Gastroesophageal sphincter (tissue), 4 donors: Measurements from ENCODE around the gene TSSK3. TPM values are rescaled to one million over a fixed set of nuclear protein-coding genes. Genes with fewer than 3 reads are reported as not detected.
"Not testable (repeated sequence)": the region's sequence is repeated elsewhere in the genome, so short reads cannot be mapped to it uniquely, and the experiment has no call there.

Source experiments
- ATAC-seq: fragments of 150-250 bp; one replicate; pipeline ENCODE4 v1.9.1; 2016; ENCODE audit warnings: mild to moderate bottlenecking, moderate library complexity
- H3K27ac ChIP-seq, 4 donors: fragments of 200-600 bp; sonication (generic) in 3 of 4; 1 replicate in 3 of 4; 2 replicates in 1 of 4; pipeline ENCODE4 v1.5.1; 2016 to 2019
- H3K27me3 ChIP-seq: fragments of 200-600 bp; sonication (generic); one replicate; pipeline ENCODE4 v1.5.1; 2019
- H3K36me3 ChIP-seq, 2 donors: fragments of 200-600 bp; sonication (generic); one replicate each; pipeline ENCODE4 v1.5.1; 2019; ENCODE audit warnings: control low read depth in 1 of 2
- H3K4me1 ChIP-seq, 3 donors: fragments of 200-600 bp; sonication (generic); 1 replicate in 2 of 3; 2 replicates in 1 of 3; pipeline ENCODE4 v1.5.1; 2016 to 2019; ENCODE audit warnings: control low read depth in 2 of 3
- H3K4me3 ChIP-seq, 2 donors: fragments of 200-600 bp; sonication (generic); one replicate each; pipeline ENCODE4 v1.5.1; 2019; ENCODE audit warnings: mild to moderate bottlenecking in 1 of 2, moderate library complexity in 1 of 2
- H3K9me3 ChIP-seq, 3 donors: fragments of 200-600 bp; sonication (generic); one replicate each; pipeline ENCODE4 v1.5.1; 2017 to 2019; ENCODE audit warnings: control low read depth in 2 of 3
- CTCF ChIP-seq, 4 experiments: fragments of 200-600 bp in 2 of 4; fragments of 450-650 bp in 2 of 4; sonication (generic) in 1 of 4; IDR thresholded peaks; one replicate each; pipeline ENCODE4 v1.5.1; 2017 to 2019; ENCODE audit warnings: antibody characterized with exemption in 4 of 4, mild to moderate bottlenecking in 2 of 4, moderate library complexity in 2 of 4
- EP300 ChIP-seq: sonication (generic); formaldehyde crosslinking; IDR thresholded peaks from one replicate; pipeline ENCODE4 v1.6.1; 2017; ENCODE audit warnings: antibody characterized with exemption, mild to moderate bottlenecking
- POLR2A ChIP-seq, 2 donors: fragments of 450-650 bp; IDR thresholded peaks; one replicate each; pipeline ENCODE4 v1.6.1; 2017; ENCODE audit warnings: antibody characterized with exemption in 2 of 2, mild to moderate bottlenecking in 2 of 2, moderate library complexity in 1 of 2
- POLR2AphosphoS5 ChIP-seq: sonication (generic); formaldehyde crosslinking; IDR thresholded peaks from one replicate; pipeline ENCODE4 v1.6.1; 2017; ENCODE audit warnings: antibody characterized with exemption
- WGBS, 2 donors: methylation state at CpG; one replicate each; pipeline ENCODE4 v1.1.5; 2018; ENCODE audit warnings: low coverage in 1 of 2; 5-methylcytosine and 5-hydroxymethylcytosine counted together
- total RNA-seq, 4 donors: library from RNA; depleted of rRNA; stranded (reverse); fragments of >200 nt; gene quantifications; one replicate each; pipeline ENCODE4 v1.1.0, GENCODE V29; 2016

TSSK3 gene
- total RNA-seq, 4 donors from 2014 or later: 3.6 TPM; not detected in 3

GRCh38 chr1:32353431-32353830 is 8.9 kb upstream of the TSSK3 start:
- Histone ChIP-seq H3K4me3 (no peak overlapping the region), H3K27ac (peak overlapping the region in 3 of 4 donors; percentile 57 to 94 (median 94)), H3K27me3 (no peaks in the 10 kb centered on the region), H3K9me3 (no peaks in the 10 kb centered on the region), H3K36me3 (peaks cover 0 to 7% of the 10 kb centered on the region in 2 donors), H3K4me1 (peaks cover 0 to 55% (median 25%) of the 10 kb centered on the region in 3 donors)
- TF ChIP-seq POLR2AphosphoS5 (no peak), CTCF (IDR thresholded peaks at IDR 0.05) (no peak), EP300 (no peak), POLR2A (IDR thresholded peaks at IDR 0.05) (no peak)
- WGBS, 2 donors: 43 to 100% methylated on average over 1 of the region's 2 CpGs
- ATAC-seq: no peak

- H3K27ac ChIP-seq: peak overlapping the region in 3 of 4 donors; percentile 9 to 94 (median 57)
- no peak for ATAC-seq
- H3K4me1 ChIP-seq: peaks cover 0 to 55% (median 25%) of the 10 kb centered on the region in 3 donors
- 17 to 21% methylated on average over 2 of the region's 2 CpGs for WGBS, 2 donors
- no peaks in the 10 kb centered on the region for H3K9me3 ChIP-seq
- TF ChIP-seq CTCF (IDR thresholded peaks at IDR 0.05): no peak
- no peak for TF ChIP-seq POLR2A (IDR thresholded peaks at IDR 0.05)
- TF ChIP-seq POLR2AphosphoS5: peak; percentile 10
- peaks cover 0 to 7% of the 10 kb centered on the region in 2 donors for H3K36me3 ChIP-seq
- H3K27me3 ChIP-seq: no peaks in the 10 kb centered on the region
- no peak overlapping the region for H3K4me3 ChIP-seq
These were observed 8.3 kb upstream of the TSSK3 start for GRCh38 chr1:32353886-32354570.

- H3K9me3 ChIP-seq, ATAC-seq, H3K4me3 ChIP-seq, H3K36me3 ChIP-seq, H3K27me3 ChIP-seq, H3K27ac ChIP-seq: not testable (repeated sequence)
- 85% methylated on average over 5 of the region's 6 CpGs; no CpG with 5 or more reads in 1 of the 2 donors for WGBS, 2 donors
- H3K4me1 ChIP-seq: peaks cover 0 to 39% (median 21%) of the 10 kb centered on the region in 3 donors
These were observed 6.6 kb upstream of the TSSK3 start for GRCh38 chr1:32355778-32356177.

- peaks cover 0 to 7% of the 10 kb centered on the region in 2 donors for H3K36me3 ChIP-seq
- H3K9me3 ChIP-seq: no peaks in the 10 kb centered on the region
- H3K27ac ChIP-seq: no peak overlapping the region
- H3K27me3 ChIP-seq: no peaks in the 10 kb centered on the region
- no peak for ATAC-seq
- TF ChIP-seq EP300 (no peak), CTCF (IDR thresholded peaks at IDR 0.05) (no peak), POLR2AphosphoS5 (no peak), POLR2A (IDR thresholded peaks at IDR 0.05) (no peak)
- peaks cover 0 to 43% (median 24%) of the 10 kb centered on the region in 3 donors for H3K4me1 ChIP-seq
- no peak overlapping the region for H3K4me3 ChIP-seq
- 80% methylated on average over 1 of the region's 1 CpG; no CpG with 5 or more reads in 1 of the 2 donors for WGBS, 2 donors
These were observed 5.9 kb upstream of the TSSK3 start for GRCh38 chr1:32356478-32356877.

GRCh38 chr1:32357614-32358013 is 4.7 kb upstream of the TSSK3 start:
- Histone ChIP-seq H3K36me3 (peaks cover 0 to 7% of the 10 kb centered on the region in 2 donors), H3K4me3 (no peak overlapping the region), H3K27ac (no peak overlapping the region), H3K27me3 (no peaks in the 10 kb centered on the region), H3K9me3 (no peaks in the 10 kb centered on the region), H3K4me1 (peaks cover 0 to 44% (median 27%) of the 10 kb centered on the region in 3 donors)
- no peak for ATAC-seq
- no peak for TF ChIP-seq POLR2AphosphoS5
- no peak for TF ChIP-seq POLR2A (IDR thresholded peaks at IDR 0.05)
- TF ChIP-seq CTCF (IDR thresholded peaks at IDR 0.05): no peak
- TF ChIP-seq EP300: no peak
- 70 to 71% methylated on average over 2 to 4 of the region's 6 CpGs for WGBS, 2 donors
